H4 (cell line): Measurements from ENCODE around the gene PTPRD. TPM values are rescaled to one million over a fixed set of nuclear protein-coding genes. Genes with fewer than 3 reads are reported as not detected.

Source experiments
- DNase-seq: peaks from one replicate; pipeline ENCODE4 v3.0.0-alpha.2; 2015; ENCODE audit warnings: low spot score
- total RNA-seq: library from RNA; depleted of rRNA; stranded (reverse); fragments of >200 nt; shearing (Covaris generic); gene quantifications from 2 replicates; pipeline ENCODE4 v1.2.3, GENCODE V29; 2014

The PTPRD gene
- total RNA-seq, 1 experiment from 2014 or later, result 3.8 TPM

DNA sequence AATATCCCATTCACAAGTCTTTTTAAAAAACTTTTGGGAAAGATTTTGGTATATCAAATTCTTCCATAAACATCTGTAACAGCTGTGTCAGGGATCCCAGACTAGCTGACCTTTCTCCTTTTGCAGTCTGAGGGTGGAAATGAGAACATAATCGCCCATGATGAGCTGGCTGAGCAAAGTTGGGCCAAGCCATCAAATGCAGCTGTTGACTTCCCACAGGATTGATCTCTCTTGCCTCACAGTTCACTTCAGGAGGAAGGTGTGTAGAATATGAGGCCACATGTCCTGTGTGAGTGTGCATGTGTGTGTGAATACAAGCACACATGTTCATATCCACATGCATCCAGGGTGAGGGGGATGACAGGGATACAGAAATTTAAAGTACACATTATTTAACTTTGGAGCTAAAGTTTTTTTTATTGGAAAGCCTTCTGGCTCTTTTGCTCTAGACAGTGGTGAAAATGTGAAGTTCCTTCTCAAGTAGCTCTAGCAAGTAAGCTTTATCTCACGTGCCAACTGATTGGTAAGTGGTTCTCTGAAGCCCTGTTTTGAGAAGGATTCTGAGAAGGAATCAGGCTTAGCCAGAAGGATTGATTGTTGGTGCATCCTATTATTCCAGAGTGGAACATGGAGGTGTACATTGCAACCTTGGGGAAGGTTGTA, 2344.5 kb downstream of the PTPRD start:
- DNase-seq, result no peak

DNA sequence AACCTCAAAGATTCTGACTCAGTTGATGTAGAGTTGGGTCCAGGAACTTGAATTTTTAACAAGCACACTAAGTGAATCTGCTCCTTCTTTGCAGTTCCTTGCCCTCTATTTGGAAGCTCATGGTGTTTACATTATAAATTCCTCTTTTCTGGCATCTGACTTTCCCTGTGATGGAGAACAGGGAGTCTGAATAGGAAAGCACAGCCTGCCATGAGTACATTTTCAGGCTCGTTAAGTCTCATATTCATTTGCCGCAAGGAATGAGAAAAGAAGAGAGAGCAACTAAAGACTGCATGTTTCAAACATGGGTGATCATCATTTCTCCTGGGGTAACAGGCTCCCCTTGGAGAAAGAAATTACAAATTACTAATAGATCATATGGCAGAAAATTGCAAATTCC, 2345.2 kb downstream of the PTPRD start:
- no peak for DNase-seq

DNA sequence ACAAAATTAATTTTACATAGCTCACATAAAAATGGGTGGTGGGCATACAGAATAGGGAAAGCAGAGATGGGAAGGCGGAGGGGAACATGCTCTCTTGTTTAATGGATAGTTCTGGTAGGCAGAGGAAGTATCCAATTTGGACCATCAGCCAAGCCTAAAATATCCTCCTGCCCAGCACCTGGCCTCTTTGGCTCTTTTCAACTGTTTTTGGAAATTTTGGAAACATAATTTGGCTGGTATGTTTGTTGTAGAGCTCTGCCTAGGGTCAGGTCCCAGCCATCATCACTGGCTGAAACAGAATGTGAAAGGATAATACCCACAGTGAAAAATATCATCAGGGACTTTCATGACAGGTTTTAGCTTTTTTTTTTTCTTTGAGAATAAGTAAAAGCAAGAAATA, 2345.9 kb downstream of the PTPRD start:
- DNase-seq, result no peak

DNA sequence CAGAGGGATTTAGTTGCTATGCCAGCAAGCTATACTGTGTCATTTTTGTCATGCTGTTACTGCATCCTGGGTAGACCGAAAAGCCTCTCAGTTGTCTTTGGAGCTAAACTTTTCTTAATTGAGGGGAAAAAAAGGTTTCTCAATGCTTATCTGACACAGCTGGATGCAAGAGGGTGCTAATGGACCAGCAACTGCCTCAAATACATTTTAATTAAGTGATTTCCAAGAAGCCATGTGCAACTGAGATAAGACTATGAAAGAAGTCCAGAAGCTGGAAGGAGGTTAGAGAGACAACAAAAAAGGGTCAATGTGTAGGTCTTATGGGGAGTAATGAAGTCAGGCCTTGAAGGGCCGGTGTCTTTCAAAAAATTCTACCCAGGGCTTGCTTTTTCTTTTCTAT, 2347.5 kb downstream of the PTPRD start:
- no peak for DNase-seq
